Left lung (tissue), 10 donors: ENCODE measurements around the gene IL5. TPM values are rescaled to one million over a fixed set of nuclear protein-coding genes. Genes with fewer than 3 reads are reported as not detected.

Source experiments
- ATAC-seq: fragments of 200-7000 bp; cut with Tn5 transposase; one replicate; pipeline ENCODE4 v1.9.1; 2020; ENCODE audit warnings: moderate library complexity
- DNase-seq, 4 donors: peaks; one replicate each; pipeline ENCODE4 v3.0.0-alpha.2; 2013 to 2020
- H3K27ac ChIP-seq, 2 donors: fragments of 200-600 bp; sonication (generic) in 1 of 2; one replicate each; pipeline versions ENCODE4 v1.5.0 to v1.8.0; 2020 to 2021
- H3K27me3 ChIP-seq, 2 donors: fragments of 200-600 bp; sonication (generic) in 1 of 2; one replicate each; pipeline versions ENCODE4 v1.5.0 to v1.8.0; 2020 to 2021
- H3K36me3 ChIP-seq, 2 donors: fragments of 200-600 bp; sonication (generic) in 1 of 2; one replicate each; pipeline versions ENCODE4 v1.5.0 to v1.8.0; 2020 to 2021
- H3K4me1 ChIP-seq, 2 donors: fragments of 200-600 bp; one replicate each; pipeline ENCODE4 v1.8.0; 2021
- H3K4me3 ChIP-seq, 2 donors: fragments of 200-600 bp; sonication (generic) in 1 of 2; one replicate each; pipeline versions ENCODE4 v1.5.0 to v1.8.0; 2020 to 2021; ENCODE audit warnings: mild to moderate bottlenecking in 1 of 2
- H3K9me3 ChIP-seq, 2 donors: fragments of 200-600 bp; sonication (generic) in 1 of 2; one replicate each; pipeline versions ENCODE4 v1.5.0 to v1.8.0; 2020 to 2021
- CTCF ChIP-seq, 2 donors: fragments of 200-600 bp; sonication (generic) in 1 of 2; IDR thresholded peaks; one replicate each; pipeline versions ENCODE4 v1.5.0 to v1.8.0; 2021; ENCODE audit warnings: antibody characterized with exemption in 2 of 2
- intact Hi-C, 2 donors: fragments of 100-400 bp; cut with DNase I; formaldehyde crosslinking; loops; one replicate each; pipeline versions ENCODE4 v1.11.2 to v1.14.2; 2022
- polyA plus RNA-seq, 6 donors: library from polyadenylated mRNA; unstranded; fragments of 120-200 nt; gene quantifications; one replicate each; pipeline ENCODE4 v1.2.1, GENCODE V29; 2013; ENCODE audit not compliant: insufficient read length in 6 of 6
- total RNA-seq, 2 donors: library from RNA; stranded (reverse); fragmentation: NEBNext Ultra II Directional; extraction: Animal tissue kit (Norgen Biotek cat#: 25700); gene quantifications; one replicate each; pipeline ENCODE4 v1.2.1, GENCODE V29; 2021
- donor health status: DM: no; HTN: yes; CAD: no.
- donor health status: DM: no; HTN: no; CAD: no.

IL5 gene
- total and polyA plus RNA-seq, 8 donors = 0.31 to 0.61 (median 0.36) TPM; not detected in 3

GRCh38 chr5:132495667-132496190 lies 47.6 kb downstream of the IL5 start:
- intact Hi-C loops = no loop called here
- DNase-seq (peak; percentile 85 to 95 (median 90)), ATAC-seq (peak; percentile 68)
- Histone ChIP-seq H3K27ac (peak overlapping the region; percentile 95 to 99), H3K27me3 (no peaks in the 10 kb centered on the region), H3K36me3 (no peaks in the 10 kb centered on the region), H3K4me3 (peak overlapping the region; percentile 65 to 73), H3K4me1 (peaks cover 19 to 86% of the 10 kb centered on the region in 2 donors), H3K9me3 (no peaks in the 10 kb centered on the region)
- TF ChIP-seq CTCF (IDR thresholded peaks at IDR 0.05) = no peak

GRCh38 chr5:132493821-132494220 lies 49.5 kb downstream of the IL5 start:
- no peak for ATAC-seq
- Histone ChIP-seq H3K27me3 (no peaks in the 10 kb centered on the region), H3K9me3 (no peaks in the 10 kb centered on the region), H3K4me3 (no peak overlapping the region), H3K36me3 (peaks cover 0 to 7% of the 10 kb centered on the region in 2 donors), H3K4me1 (peaks cover 27 to 79% of the 10 kb centered on the region in 2 donors), H3K27ac (peak overlapping the region in 1 of 2 donors; percentile 99)
- no peak for TF ChIP-seq CTCF (IDR thresholded peaks at IDR 0.05)
- DNase-seq = no peak
- intact Hi-C loops = no loop called here

- H3K4me3 ChIP-seq = no peak overlapping the region
- intact Hi-C loops = no loop called here
- H3K4me1 ChIP-seq = peaks cover 33 to 79% of the 10 kb centered on the region in 2 donors
- no peaks in the 10 kb centered on the region for H3K27me3 ChIP-seq
- DNase-seq (no peak), ATAC-seq (no peak)
- H3K36me3 ChIP-seq = peaks cover 0 to 13% of the 10 kb centered on the region in 2 donors
- no peaks in the 10 kb centered on the region for H3K9me3 ChIP-seq
- H3K27ac ChIP-seq = peak overlapping the region in 1 of 2 donors; percentile 99
- TF ChIP-seq CTCF (IDR thresholded peaks at IDR 0.05) = no peak
Observed at GRCh38 chr5:132493241-132493640, 50.1 kb downstream of the IL5 start.

GRCh38 chr5:132492386-132493125 lies 50.8 kb downstream of the IL5 start:
- intact Hi-C loops = no loop called here
- no peak for DNase-seq
- Histone ChIP-seq H3K27ac (peak overlapping the region in 1 of 2 donors; percentile 100), H3K27me3 (no peaks in the 10 kb centered on the region), H3K36me3 (peaks cover 0 to 19% of the 10 kb centered on the region in 2 donors), H3K4me3 (no peak overlapping the region), H3K4me1 (peaks cover 37 to 79% of the 10 kb centered on the region in 2 donors), H3K9me3 (no peaks in the 10 kb centered on the region)
- no peak for ATAC-seq
- TF ChIP-seq CTCF (IDR thresholded peaks at IDR 0.05) = no peak

Other genes with a start within 250 kb of the IL5 start
- 10 to 100 TPM in 1 of 2 donors, 1 to 10 TPM in 1; 1.0 to 10.3 TPM for gene SLC22A4, start 249.1 kb downstream of the IL5 start, total RNA-seq
- 1 to 10 TPM; 2.4 to 4.9 (median 3.4) TPM for gene SLC22A4, start 249.1 kb downstream of the IL5 start, polyA plus RNA-seq
- 10 to 100 TPM in 1 of 2 donors, 1 to 10 TPM in 1; 9.5 to 10.4 TPM for gene SLC22A5, start 173.8 kb downstream of the IL5 start, total RNA-seq
- 10 to 100 TPM; 13.0 to 17.6 (median 14.4) TPM for gene SLC22A5, start 173.8 kb downstream of the IL5 start, polyA plus RNA-seq
- 10 to 100 TPM; 41.4 to 93.3 TPM for gene IRF1, start 52.7 kb downstream of the IL5 start, total RNA-seq
- gene IRF1, start 52.7 kb downstream of the IL5 start, polyA plus RNA-seq = 10 to 100 TPM; 15.1 to 23.2 (median 17.8) TPM
- gene RAD50, start 13.5 kb upstream of the IL5 start, total RNA-seq = 10 to 100 TPM; 35.3 to 39.9 TPM
- 10 to 100 TPM; 35.4 to 50.0 (median 45.0) TPM for gene RAD50, start 13.5 kb upstream of the IL5 start, polyA plus RNA-seq
- not detected for gene IL13, start 114.7 kb upstream of the IL5 start, total RNA-seq
- gene IL13, start 114.7 kb upstream of the IL5 start, polyA plus RNA-seq = under 1 TPM in 2 of 6 donors, not detected in 4; 0.15 to 0.16 TPM
- not detected for gene IL4, start 130.5 kb upstream of the IL5 start, total RNA-seq
- gene IL4, start 130.5 kb upstream of the IL5 start, polyA plus RNA-seq = under 1 TPM in 4 of 6 donors, not detected in 2; 0.27 to 0.84 (median 0.44) TPM
- 10 to 100 TPM in 1 of 2 donors, 1 to 10 TPM in 1; 8.9 to 15.2 TPM for gene KIF3A, start 194.0 kb upstream of the IL5 start, total RNA-seq
- gene KIF3A, start 194.0 kb upstream of the IL5 start, polyA plus RNA-seq = 10 to 100 TPM; 24.3 to 30.4 (median 26.5) TPM
- 1 to 10 TPM; 1.1 to 1.8 TPM for gene CCNI2, start 203.9 kb upstream of the IL5 start, total RNA-seq
- gene CCNI2, start 203.9 kb upstream of the IL5 start, polyA plus RNA-seq = 1 to 10 TPM in 2 of 6 donors, under 1 TPM in 4; 0.42 to 2.5 (median 0.81) TPM
- gene SEPTIN8, start 233.7 kb upstream of the IL5 start, total RNA-seq = 10 to 100 TPM; 38.8 to 53.8 TPM
- gene SEPTIN8, start 233.7 kb upstream of the IL5 start, polyA plus RNA-seq = 10 to 100 TPM; 54.8 to 73.8 (median 61.9) TPM